PFSK-1 (cell line): ENCODE measurements around the gene ANKS3.

ENCODE experiments used
- FOXP2 ChIP-seq: optimal IDR thresholded peaks from 2 replicates; pipeline ENCODE3; 2011; ENCODE audit warnings: borderline replicate concordance, control low read depth, inconsistent platforms; ENCODE audit not compliant: insufficient read depth; ENCODE audit errors: extremely low read length, extremely low read depth
- POLR2AphosphoS5 ChIP-seq: IDR thresholded peaks from 2 replicates; pipeline ENCODE4 v1.6.1; 2012; ENCODE audit warnings: low read depth, mild to moderate bottlenecking, control low read depth, low read length, moderate library complexity
- SIN3A ChIP-seq: IDR thresholded peaks from 2 replicates; pipeline ENCODE4 v1.6.1; 2012; ENCODE audit warnings: mild to moderate bottlenecking, low read length, moderate library complexity, borderline replicate concordance; ENCODE audit not compliant: insufficient read depth
- TAF1 ChIP-seq: IDR thresholded peaks from 2 replicates; pipeline ENCODE4 v1.6.1; 2012; ENCODE audit warnings: low read length, control low read depth, borderline replicate concordance; ENCODE audit not compliant: insufficient read depth
- TF ChIP-seq, protein P1 (sequence below), 2 experiments: IDR thresholded peaks; 2 replicates each; pipeline versions ENCODE4 v1.6.1 to v1.8.0; 2011 to 2012; ENCODE audit warnings: low read depth in 2 of 2, low read length in 2 of 2, control low read depth in 1 of 2, inconsistent platforms in 1 of 2, mild to moderate bottlenecking in 1 of 2, moderate library complexity in 1 of 2; ENCODE audit not compliant: insufficient read depth in 1 of 2

DNA sequence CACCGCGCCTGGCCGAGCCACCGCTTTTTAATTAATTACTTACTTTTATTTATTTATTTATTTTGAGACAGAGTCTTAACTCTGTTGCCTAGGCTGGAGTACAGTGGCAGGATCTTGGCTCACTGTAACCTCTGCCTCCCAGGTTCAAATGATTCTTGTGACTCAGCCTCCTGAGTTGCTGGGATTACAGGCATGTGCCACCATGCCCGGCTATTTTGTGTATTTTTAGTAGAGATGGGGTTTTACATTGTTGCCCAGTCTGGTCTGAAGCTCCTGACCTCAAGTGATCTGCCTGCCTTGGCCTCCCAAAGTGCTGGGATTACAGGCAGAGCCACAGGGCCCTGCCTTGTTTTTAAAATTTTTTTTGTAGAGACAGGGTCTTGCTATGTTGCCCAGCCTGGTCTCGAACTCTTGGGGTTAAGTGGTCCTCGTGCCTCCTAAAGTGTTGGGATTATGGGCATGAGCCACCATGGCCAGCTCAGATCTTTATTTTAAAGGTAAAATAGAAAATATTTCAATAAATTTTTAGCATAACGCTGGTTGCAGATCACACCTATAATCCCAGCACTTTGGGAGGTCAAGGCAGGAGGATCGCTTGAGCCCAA lies 59.0 kb downstream of the ANKS3 start:
- TF ChIP-seq SIN3A (no peak), POLR2AphosphoS5 (no peak), TAF1 (no peak), FOXP2 (no peak)
- TF ChIP-seq, protein P1, sequence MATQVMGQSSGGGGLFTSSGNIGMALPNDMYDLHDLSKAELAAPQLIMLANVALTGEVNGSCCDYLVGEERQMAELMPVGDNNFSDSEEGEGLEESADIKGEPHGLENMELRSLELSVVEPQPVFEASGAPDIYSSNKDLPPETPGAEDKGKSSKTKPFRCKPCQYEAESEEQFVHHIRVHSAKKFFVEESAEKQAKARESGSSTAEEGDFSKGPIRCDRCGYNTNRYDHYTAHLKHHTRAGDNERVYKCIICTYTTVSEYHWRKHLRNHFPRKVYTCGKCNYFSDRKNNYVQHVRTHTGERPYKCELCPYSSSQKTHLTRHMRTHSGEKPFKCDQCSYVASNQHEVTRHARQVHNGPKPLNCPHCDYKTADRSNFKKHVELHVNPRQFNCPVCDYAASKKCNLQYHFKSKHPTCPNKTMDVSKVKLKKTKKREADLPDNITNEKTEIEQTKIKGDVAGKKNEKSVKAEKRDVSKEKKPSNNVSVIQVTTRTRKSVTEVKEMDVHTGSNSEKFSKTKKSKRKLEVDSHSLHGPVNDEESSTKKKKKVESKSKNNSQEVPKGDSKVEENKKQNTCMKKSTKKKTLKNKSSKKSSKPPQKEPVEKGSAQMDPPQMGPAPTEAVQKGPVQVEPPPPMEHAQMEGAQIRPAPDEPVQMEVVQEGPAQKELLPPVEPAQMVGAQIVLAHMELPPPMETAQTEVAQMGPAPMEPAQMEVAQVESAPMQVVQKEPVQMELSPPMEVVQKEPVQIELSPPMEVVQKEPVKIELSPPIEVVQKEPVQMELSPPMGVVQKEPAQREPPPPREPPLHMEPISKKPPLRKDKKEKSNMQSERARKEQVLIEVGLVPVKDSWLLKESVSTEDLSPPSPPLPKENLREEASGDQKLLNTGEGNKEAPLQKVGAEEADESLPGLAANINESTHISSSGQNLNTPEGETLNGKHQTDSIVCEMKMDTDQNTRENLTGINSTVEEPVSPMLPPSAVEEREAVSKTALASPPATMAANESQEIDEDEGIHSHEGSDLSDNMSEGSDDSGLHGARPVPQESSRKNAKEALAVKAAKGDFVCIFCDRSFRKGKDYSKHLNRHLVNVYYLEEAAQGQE (IDR thresholded peaks at IDR 0.05; ENCODE audit: insufficient read depth in 1 of 2, low read depth in 2 of 2, low read length in 2 of 2) = no peak
